IPS DF 19.7 (cell line): Measurements from ENCODE around the gene PLCXD3.

ENCODE experiments used
- DNase-seq: peaks from one replicate; pipeline ENCODE4 v3.0.0-alpha.2; 2013; ENCODE audit warnings: low read depth, low spot score

PLCXD3 gene

GRCh38 chr5:41415242-41415641, 95.2 kb downstream of the PLCXD3 start:
- no peak for DNase-seq

DNA sequence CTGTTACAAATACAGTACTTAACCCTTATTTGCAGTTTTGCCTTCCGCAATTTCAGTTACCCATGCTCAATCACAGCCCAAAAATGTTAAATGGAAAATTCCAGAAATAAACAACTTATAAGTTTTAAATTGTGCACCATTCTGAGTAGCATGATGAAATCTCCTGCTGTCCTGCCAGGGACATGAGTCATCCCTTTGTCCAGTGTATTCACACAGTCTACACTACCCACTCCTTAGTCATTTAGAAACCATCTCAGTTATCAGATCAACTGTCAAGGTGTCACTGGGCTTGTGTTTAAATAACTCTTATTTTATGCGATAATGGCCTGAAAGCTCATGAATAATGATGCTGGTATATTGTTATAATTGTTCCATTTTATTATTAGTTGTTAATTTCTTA, 95.8 kb downstream of the PLCXD3 start:
- no peak for DNase-seq

DNA sequence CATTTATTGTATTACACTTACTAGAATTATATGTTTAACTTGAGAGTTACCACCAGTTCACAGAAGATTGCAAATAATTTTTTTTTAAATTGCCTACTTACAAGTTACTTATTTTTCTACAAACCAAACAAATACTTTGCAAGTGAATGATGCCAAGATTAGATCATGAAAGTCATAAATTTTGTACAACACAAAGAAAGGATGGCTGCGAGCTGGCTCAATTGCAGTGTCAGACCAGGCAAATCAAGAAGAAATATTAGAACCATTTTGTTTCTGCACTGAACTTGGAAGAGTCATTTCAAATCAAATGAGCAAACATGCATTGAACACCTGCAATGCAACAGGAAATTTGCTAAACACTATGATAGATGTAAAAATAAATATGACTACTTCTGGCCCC, 97.3 kb downstream of the PLCXD3 start:
- no peak for DNase-seq

DNA sequence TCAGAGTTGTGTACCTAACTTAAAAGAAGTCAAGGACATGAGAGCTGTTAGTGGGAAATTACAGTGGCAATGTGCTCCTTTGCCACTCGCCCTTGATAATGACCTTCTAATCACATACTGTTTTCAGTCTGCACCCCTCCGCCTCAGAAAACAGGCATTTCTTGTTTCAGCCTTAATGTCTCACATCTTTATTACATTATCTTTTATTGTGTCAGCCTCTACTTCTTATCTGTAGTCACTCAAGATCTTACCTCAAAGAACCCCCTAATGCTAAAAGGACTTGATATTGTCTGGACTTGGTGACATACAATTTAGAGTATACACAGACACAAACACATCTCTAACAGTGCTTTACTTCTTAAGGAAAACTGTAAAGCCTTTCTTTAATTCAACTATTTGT, 97.9 kb downstream of the PLCXD3 start:
- no peak for DNase-seq

DNA sequence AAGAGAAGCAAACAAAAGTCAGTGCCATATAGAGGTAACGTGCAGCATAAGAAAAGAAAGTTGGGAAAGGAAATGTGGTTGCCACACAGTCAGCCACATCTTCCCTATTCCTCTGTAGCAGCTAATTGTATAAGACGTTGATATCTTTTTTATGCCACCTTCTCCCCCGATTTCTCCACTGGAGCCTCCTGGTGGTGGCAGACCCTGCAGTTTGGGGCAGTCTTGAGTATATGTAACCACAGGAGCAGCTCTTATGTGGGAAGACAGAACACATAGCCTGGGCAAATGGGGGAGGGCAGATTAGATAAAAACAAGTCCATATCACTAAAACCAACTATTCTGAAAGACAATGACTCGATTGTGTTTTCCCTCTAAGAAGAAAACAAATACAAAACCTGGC, 99.7 kb downstream of the PLCXD3 start:
- DNase-seq = no peak

- no peak for DNase-seq
These were observed 100.1 kb downstream of the PLCXD3 start for GRCh38 chr5:41410307-41410706.

GRCh38 chr5:41408676-41409443, 101.5 kb downstream of the PLCXD3 start:
- no peak for DNase-seq

DNA sequence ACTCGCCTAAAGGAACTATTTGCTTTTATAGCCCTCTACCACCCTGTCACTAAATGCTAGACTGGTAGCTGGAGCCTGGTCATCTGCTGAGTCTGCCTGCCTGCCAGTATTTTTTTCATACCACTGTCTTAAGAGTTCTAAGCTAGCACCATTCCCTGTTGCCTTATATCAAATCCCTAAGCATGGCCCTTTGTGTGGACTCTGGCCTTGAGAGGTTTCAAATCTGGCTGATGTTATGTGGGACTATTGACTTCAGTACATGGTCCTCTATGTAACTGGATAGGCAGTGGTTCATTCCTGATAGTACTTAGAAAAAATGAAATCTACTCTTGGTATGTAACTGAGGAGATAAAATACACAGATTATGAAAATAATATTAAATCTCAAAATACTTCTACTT, 103.5 kb downstream of the PLCXD3 start:
- DNase-seq = no peak

- DNase-seq = no peak
These were observed 104.0 kb downstream of the PLCXD3 start for GRCh38 chr5:41406424-41406823.

GRCh38 chr5:41404757-41405156, 105.6 kb downstream of the PLCXD3 start:
- DNase-seq = no peak

DNA sequence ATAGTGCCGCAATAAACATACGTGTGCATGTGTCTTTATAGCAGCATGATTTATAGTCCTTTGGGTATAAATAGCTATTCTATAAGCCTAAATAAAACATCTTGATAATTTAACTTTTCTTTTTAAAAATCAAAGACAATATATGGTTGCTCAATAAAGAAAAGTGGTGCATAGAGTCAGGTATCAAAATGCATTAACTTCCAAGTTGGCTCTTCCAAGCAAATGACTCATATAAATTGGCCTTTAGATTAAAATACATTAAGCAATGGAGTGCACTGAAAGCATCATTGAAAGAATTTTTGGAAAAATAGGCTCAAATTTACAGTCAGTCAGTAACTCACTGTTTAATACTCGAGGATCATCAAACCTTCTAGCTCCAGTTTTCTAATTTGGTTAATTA, 106.6 kb downstream of the PLCXD3 start:
- DNase-seq = no peak

GRCh38 chr5:41402845-41403244, 107.6 kb downstream of the PLCXD3 start:
- no peak for DNase-seq

- no peak for DNase-seq
These were observed 110.6 kb downstream of the PLCXD3 start for GRCh38 chr5:41399839-41400238.

DNA sequence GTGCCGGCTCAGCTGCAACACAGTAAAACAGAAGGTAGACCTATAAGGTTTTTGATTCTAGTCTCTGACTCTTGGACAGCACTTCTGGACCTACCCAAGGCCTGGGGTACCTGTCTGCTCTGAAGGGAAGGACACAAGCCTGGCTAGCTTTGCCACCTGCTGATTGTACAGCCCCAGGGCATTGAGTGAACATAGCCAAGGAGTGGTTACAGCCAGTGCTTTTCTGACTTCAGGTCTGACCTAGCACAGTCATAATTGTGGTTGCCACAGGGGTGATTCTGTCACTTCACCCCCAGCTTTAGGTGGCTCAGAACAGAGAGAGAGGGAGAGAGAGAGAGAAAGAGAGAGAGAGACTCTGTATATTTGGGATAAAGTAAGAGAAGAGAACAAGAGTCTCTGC, 118.4 kb downstream of the PLCXD3 start:
- no peak for DNase-seq

DNA sequence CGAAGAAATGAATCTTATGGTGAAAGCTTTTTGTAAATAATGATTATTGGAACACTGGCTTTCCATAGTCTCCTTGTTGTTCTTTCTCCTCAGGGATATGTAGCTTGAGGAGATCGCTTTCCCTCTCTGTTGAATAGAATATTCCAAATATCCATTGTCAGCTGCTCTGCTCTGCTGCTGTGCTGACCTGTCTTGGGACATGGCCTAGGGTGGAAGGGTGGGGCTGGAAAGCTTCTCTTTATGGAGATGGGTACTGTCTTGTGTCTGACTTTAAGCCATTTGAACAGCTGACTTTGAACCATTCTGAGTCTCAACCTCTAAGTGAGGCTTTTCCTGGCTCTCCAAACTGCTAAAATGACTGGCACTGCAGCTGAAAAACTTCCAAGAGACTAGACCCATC, 135.8 kb downstream of the PLCXD3 start:
- no peak for DNase-seq

GRCh38 chr5:41373230-41373629, 137.2 kb downstream of the PLCXD3 start:
- DNase-seq = no peak

DNA sequence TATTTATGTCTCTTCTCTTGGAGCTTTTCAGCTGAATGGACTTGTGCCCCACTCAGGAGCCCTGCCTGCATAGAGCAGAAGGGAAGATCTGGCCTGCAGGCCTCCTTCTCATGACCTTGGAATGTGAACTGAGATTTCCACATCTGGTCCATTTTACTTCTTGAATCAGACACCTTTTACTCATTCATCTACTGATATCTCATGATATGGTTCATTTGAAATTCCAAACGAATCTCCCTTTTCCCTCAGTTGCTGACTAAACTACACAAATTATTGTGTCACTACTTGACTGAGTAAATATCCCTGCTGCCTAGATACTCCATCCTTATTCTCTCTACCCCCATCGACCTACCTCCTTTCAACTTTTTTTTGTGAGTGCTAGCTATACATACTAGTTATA, 138.7 kb downstream of the PLCXD3 start:
- no peak for DNase-seq

- no peak for DNase-seq
These were observed 139.9 kb downstream of the PLCXD3 start for GRCh38 chr5:41370482-41370881.

- no peak for DNase-seq
These were observed 140.6 kb downstream of the PLCXD3 start for GRCh38 chr5:41369799-41370198.

- no peak for DNase-seq
These were observed 142.2 kb downstream of the PLCXD3 start for GRCh38 chr5:41368158-41368557.

- DNase-seq = no peak
These were observed 145.0 kb downstream of the PLCXD3 start for GRCh38 chr5:41365369-41365768.

DNA sequence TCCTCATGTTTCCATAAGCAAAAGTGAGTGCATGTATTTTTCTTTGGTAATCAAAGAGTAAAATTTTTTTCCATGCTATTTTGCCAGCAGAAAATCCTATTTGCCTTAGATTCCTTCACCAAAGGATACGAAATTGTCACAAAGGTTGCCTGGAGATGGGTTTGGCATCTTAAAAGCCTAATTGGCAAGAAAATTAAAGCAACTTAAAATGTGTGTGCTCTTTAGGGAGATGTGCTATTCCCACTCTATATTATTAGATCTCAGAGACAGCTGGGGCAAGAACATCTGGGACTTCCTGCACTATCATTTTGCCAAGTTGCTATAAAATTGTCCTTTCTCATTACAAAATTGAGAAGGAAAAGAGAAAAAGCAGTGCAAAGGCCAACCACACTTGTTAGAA, 146.1 kb downstream of the PLCXD3 start:
- no peak for DNase-seq

DNA sequence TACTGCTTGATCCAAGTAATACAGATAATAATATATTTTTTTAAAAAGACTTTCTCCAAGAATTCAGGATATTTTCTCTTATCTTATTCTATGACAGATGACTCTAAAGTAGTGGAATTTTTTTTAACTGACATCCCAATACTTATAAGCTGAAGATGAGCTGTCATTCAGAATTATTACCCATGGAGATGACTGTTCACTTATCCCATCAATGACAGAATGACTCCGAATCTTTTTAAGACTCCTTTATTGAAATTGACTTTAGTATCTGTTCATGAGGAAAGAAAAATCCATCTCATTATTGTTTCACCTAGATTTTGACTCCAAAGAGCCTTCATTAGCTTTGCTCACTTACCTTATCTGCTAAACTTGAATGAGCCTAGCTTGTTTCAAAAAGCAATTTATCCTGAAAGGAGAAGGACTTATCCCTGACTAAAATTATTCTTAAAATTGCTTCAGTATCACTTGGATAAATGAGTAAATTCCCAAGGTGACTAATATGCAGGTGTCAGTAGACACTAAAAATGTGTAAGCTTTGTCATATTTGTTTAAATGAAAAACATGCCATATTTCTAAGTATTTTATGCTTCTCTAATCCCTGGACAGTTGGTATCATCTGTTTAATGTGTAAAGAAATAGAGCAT, 146.9 kb downstream of the PLCXD3 start:
- no peak for DNase-seq

DNA sequence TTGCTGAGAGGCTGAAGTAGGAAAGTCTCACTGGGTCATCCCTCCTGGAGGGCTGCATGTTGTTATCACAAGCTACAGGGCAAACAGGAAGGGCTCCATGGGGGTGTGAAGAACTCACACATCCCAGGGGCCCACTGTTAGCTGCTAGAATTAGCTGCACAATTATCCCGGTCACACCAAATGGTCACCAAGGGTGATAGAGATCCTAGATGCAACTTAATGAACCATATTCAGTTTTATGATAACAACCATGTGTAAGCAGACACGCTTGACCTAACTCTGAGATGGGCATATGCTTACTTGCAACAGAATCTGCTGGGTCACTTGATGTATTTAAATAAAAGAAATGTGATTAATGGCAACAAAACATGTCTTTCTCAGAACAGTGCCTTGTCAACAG, 153.6 kb downstream of the PLCXD3 start:
- DNase-seq = no peak
